ENCODE measurements around the gene PLXNC1.

The PLXNC1 gene

GRCh38 chr12:94145191-94145983 lies 3.0 kb upstream of the PLXNC1 start:
- Histone ChIP-seq H3K27me3 (ENCODE audit: control insufficient read depth in 5 of 5, insufficient read depth in 4 of 5, low read length in 5 of 5) (peaks cover 10 to 24% (median 19%) of the 10 kb centered on the region in 5 donors), H3K36me3 (ENCODE audit: control insufficient read depth in 5 of 5, insufficient read depth in 5 of 5, low read length in 5 of 5) (no peaks in the 10 kb centered on the region), H3K9me3 (ENCODE audit: control insufficient read depth in 5 of 5, low read length in 5 of 5) (no peaks in the 10 kb centered on the region), H3K9ac (ENCODE audit: low read length in 5 of 5) (no peak overlapping the region), H3K27ac (ENCODE audit: low read depth, low read length) (no peak overlapping the region), H3K4me3 (ENCODE audit: low read depth in 1 of 5, low read length in 5 of 5) (no peak overlapping the region), H3K4me1 (ENCODE audit: control insufficient read depth in 5 of 5, insufficient read depth in 5 of 5, low read length in 5 of 5) (peaks cover 0 to 29% (median 22%) of the 10 kb centered on the region in 5 donors)

DNA sequence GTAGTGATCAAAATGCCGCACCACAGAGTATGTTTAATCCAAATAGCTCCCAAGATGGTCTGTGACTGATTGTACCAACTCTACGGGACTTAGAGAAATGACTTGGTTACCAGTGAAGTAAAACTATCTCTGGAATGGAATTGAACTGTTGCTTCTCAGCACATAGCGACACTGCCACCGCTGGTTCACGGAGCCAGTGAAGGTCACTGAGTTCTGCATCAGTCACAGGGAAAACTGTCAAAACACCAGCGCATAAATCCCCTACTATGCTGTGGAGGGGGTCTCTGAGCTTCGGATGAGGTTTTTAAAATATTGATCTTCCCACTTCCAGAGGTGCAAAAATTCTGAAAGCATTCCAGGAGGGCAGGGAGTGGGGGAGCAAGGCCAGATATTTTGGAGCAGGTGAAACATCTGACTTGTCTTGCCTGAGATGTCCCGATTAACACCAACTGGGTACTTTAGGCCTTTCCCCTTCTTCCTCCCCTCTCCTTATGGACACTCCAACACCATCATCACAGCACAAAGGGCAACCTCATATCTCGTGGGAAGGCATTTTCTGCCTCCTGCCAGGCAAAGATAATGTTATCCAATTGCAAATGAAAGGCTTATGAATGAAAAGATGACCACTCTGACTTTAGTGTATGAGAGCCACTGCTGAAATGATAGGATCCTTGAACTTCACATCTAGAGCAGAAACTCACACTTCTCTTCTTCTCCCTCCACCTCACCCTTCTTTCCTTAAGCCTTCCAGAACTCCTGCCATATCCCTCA lies 2.0 kb upstream of the PLXNC1 start:
- no peaks in the 10 kb centered on the region for H3K36me3 ChIP-seq (ENCODE audit: control insufficient read depth in 5 of 5, insufficient read depth in 5 of 5, low read length in 5 of 5)
- peaks cover 0 to 36% (median 27%) of the 10 kb centered on the region in 5 donors for H3K4me1 ChIP-seq (ENCODE audit: control insufficient read depth in 5 of 5, insufficient read depth in 5 of 5, low read length in 5 of 5)
- H3K9me3 ChIP-seq (ENCODE audit: control insufficient read depth in 5 of 5, low read length in 5 of 5) = no peaks in the 10 kb centered on the region
- H3K9ac ChIP-seq (ENCODE audit: low read length in 5 of 5) = no peak overlapping the region
- no peak overlapping the region for H3K27ac ChIP-seq (ENCODE audit: low read depth, low read length)
- H3K27me3 ChIP-seq (ENCODE audit: control insufficient read depth in 5 of 5, insufficient read depth in 4 of 5, low read length in 5 of 5) = peaks cover 13 to 24% (median 22%) of the 10 kb centered on the region in 5 donors
- H3K4me3 ChIP-seq (ENCODE audit: low read depth in 1 of 5, low read length in 5 of 5) = no peak overlapping the region

GRCh38 chr12:94147387-94147990 lies 888 bp upstream of the PLXNC1 start:
- no peak overlapping the region for H3K9ac ChIP-seq (ENCODE audit: low read length in 5 of 5)
- no peaks in the 10 kb centered on the region for H3K9me3 ChIP-seq (ENCODE audit: control insufficient read depth in 5 of 5, low read length in 5 of 5)
- peaks cover 13 to 28% (median 24%) of the 10 kb centered on the region in 5 donors for H3K27me3 ChIP-seq (ENCODE audit: control insufficient read depth in 5 of 5, insufficient read depth in 4 of 5, low read length in 5 of 5)
- peak overlapping the region in 4 of 5 donors; percentile 52 to 81 (median 64) for H3K4me3 ChIP-seq (ENCODE audit: low read depth in 1 of 5, low read length in 5 of 5)
- H3K36me3 ChIP-seq (ENCODE audit: control insufficient read depth in 5 of 5, insufficient read depth in 5 of 5, low read length in 5 of 5) = no peaks in the 10 kb centered on the region
- H3K4me1 ChIP-seq (ENCODE audit: control insufficient read depth in 5 of 5, insufficient read depth in 5 of 5, low read length in 5 of 5) = peaks cover 0 to 40% (median 27%) of the 10 kb centered on the region in 5 donors
- H3K27ac ChIP-seq (ENCODE audit: low read depth, low read length) = no peak overlapping the region

DNA sequence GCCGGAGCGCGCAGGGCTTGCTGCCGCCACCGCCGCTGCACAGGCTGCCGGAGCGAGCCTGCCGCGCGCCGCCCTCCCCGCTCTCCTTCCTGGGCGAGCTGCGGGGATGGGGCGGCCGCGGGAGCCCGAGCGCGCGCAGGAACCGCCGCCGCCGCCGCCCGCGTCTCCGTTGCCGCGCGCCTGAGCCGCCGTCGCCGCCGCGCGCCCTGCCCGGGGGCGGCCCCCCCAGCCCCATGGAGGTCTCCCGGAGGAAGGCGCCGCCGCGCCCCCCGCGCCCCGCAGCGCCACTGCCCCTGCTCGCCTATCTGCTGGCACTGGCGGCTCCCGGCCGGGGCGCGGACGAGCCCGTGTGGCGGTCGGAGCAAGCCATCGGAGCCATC lies 352 bp downstream of the PLXNC1 start:
- Histone ChIP-seq H3K9ac (ENCODE audit: low read length in 5 of 5) (peak overlapping the region in 2 of 5 donors; percentile 12 to 47), H3K27ac (ENCODE audit: low read depth, low read length) (no peak overlapping the region), H3K27me3 (ENCODE audit: control insufficient read depth in 5 of 5, insufficient read depth in 4 of 5, low read length in 5 of 5) (peaks cover 13 to 25% (median 24%) of the 10 kb centered on the region in 5 donors), H3K9me3 (ENCODE audit: control insufficient read depth in 5 of 5, low read length in 5 of 5) (no peaks in the 10 kb centered on the region), H3K4me3 (ENCODE audit: low read depth in 1 of 5, low read length in 5 of 5) (peak overlapping the region in 4 of 5 donors; percentile 63 to 81 (median 69)), H3K4me1 (ENCODE audit: control insufficient read depth in 5 of 5, insufficient read depth in 5 of 5, low read length in 5 of 5) (peaks cover 0 to 40% (median 27%) of the 10 kb centered on the region in 5 donors), H3K36me3 (ENCODE audit: control insufficient read depth in 5 of 5, insufficient read depth in 5 of 5, low read length in 5 of 5) (no peaks in the 10 kb centered on the region)

DNA sequence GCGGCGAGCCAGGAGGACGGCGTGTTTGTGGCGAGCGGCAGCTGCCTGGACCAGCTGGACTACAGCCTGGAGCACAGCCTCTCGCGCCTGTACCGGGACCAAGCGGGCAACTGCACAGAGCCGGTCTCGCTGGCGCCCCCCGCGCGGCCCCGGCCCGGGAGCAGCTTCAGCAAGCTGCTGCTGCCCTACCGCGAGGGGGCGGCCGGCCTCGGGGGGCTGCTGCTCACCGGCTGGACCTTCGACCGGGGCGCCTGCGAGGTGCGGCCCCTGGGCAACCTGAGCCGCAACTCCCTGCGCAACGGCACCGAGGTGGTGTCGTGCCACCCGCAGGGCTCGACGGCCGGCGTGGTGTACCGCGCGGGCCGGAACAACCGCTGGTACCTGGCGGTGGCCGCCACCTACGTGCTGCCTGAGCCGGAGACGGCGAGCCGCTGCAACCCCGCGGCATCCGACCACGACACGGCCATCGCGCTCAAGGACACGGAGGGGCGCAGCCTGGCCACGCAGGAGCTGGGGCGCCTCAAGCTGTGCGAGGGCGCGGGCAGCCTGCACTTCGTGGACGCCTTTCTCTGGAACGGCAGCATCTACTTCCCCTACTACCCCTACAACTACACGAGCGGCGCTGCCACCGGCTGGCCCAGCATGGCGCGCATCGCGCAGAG lies 873 bp downstream of the PLXNC1 start:
- H3K27ac ChIP-seq (ENCODE audit: low read depth, low read length) = no peak overlapping the region
- H3K4me1 ChIP-seq (ENCODE audit: control insufficient read depth in 5 of 5, insufficient read depth in 5 of 5, low read length in 5 of 5) = peaks cover 0 to 40% (median 27%) of the 10 kb centered on the region in 5 donors
- H3K9me3 ChIP-seq (ENCODE audit: control insufficient read depth in 5 of 5, low read length in 5 of 5) = no peaks in the 10 kb centered on the region
- H3K9ac ChIP-seq (ENCODE audit: low read length in 5 of 5) = peak overlapping the region in 3 of 5 donors; percentile 12 to 47 (median 23)
- peak overlapping the region in 4 of 5 donors; percentile 63 to 81 (median 69) for H3K4me3 ChIP-seq (ENCODE audit: low read depth in 1 of 5, low read length in 5 of 5)
- peaks cover 13 to 25% (median 23%) of the 10 kb centered on the region in 5 donors for H3K27me3 ChIP-seq (ENCODE audit: control insufficient read depth in 5 of 5, insufficient read depth in 4 of 5, low read length in 5 of 5)
- no peaks in the 10 kb centered on the region for H3K36me3 ChIP-seq (ENCODE audit: control insufficient read depth in 5 of 5, insufficient read depth in 5 of 5, low read length in 5 of 5)

DNA sequence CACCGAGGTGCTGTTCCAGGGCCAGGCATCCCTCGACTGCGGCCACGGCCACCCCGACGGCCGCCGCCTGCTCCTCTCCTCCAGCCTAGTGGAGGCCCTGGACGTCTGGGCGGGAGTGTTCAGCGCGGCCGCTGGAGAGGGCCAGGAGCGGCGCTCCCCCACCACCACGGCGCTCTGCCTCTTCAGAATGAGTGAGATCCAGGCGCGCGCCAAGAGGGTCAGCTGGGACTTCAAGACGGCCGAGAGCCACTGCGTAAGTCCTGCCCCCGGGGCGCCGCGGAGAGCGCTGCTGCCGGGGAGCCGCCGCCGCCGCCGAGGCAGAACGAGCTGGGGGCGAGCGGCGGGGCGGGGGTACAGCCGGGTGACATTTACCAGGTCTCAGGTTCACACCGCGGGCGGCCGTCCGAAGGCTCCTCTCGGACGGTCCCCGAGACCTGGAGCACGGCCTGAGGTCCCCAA lies 1.4 kb downstream of the PLXNC1 start:
- Histone ChIP-seq H3K9ac (ENCODE audit: low read length in 5 of 5) (peak overlapping the region in 2 of 5 donors; percentile 12 to 23), H3K36me3 (ENCODE audit: control insufficient read depth in 5 of 5, insufficient read depth in 5 of 5, low read length in 5 of 5) (no peaks in the 10 kb centered on the region), H3K4me3 (ENCODE audit: low read depth in 1 of 5, low read length in 5 of 5) (peak overlapping the region; percentile 63 to 81 (median 68)), H3K4me1 (ENCODE audit: control insufficient read depth in 5 of 5, insufficient read depth in 5 of 5, low read length in 5 of 5) (peaks cover 0 to 40% (median 27%) of the 10 kb centered on the region in 5 donors), H3K27ac (ENCODE audit: low read depth, low read length) (no peak overlapping the region), H3K27me3 (ENCODE audit: control insufficient read depth in 5 of 5, insufficient read depth in 4 of 5, low read length in 5 of 5) (peaks cover 13 to 25% (median 23%) of the 10 kb centered on the region in 5 donors), H3K9me3 (ENCODE audit: control insufficient read depth in 5 of 5, low read length in 5 of 5) (no peaks in the 10 kb centered on the region)

DNA sequence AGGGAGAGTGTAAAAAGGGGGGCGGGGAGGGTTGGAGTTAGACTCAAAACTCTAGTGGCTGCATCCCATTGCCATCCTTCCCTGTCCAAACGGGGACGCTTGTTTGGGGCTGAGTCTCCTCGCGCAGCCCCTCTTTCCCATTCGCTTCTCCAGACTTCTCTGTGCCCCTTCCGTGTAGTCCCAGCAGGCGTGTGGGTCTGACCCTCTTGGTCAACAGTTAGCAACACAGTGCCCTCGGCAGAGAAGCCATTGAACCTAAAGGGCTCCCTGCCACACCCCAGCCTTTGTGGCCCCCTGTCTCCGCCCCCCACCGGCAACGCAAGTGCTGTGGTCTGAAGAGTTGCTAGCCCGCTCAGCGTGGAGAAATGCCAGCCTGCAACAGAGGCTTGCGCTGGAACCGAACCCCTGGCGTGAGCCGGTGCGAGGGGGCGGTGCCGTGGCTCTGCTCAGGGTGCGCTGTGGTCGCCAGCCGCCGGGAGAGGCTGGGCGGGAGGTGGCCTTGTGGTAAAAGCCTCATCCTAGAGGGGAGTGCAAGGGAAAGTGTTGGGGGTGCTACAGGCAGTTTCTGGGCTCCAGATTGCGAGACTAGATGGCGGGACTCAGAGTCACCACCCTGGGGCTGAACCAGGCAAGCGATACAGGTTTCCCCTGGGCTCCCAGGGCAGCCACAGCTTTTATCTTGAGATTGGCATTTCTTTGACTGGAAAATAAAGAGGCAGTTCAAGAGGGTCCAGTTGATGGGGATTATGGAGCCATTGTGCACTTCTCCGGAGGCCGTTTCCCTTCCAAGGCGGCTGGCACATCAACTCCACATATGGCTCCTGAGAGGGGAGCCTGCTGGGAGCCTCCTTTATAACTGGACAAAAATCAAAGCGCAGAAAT lies 2.1 kb downstream of the PLXNC1 start:
- peaks cover 0 to 37% (median 27%) of the 10 kb centered on the region in 5 donors for H3K4me1 ChIP-seq (ENCODE audit: control insufficient read depth in 5 of 5, insufficient read depth in 5 of 5, low read length in 5 of 5)
- no peaks in the 10 kb centered on the region for H3K9me3 ChIP-seq (ENCODE audit: control insufficient read depth in 5 of 5, low read length in 5 of 5)
- no peak overlapping the region for H3K27ac ChIP-seq (ENCODE audit: low read depth, low read length)
- H3K4me3 ChIP-seq (ENCODE audit: low read depth in 1 of 5, low read length in 5 of 5) = peak overlapping the region; percentile 63 to 81 (median 68)
- H3K36me3 ChIP-seq (ENCODE audit: control insufficient read depth in 5 of 5, insufficient read depth in 5 of 5, low read length in 5 of 5) = no peaks in the 10 kb centered on the region
- peak overlapping the region in 1 of 5 donors; percentile 23 for H3K9ac ChIP-seq (ENCODE audit: low read length in 5 of 5)
- H3K27me3 ChIP-seq (ENCODE audit: control insufficient read depth in 5 of 5, insufficient read depth in 4 of 5, low read length in 5 of 5) = peaks cover 13 to 25% (median 23%) of the 10 kb centered on the region in 5 donors

DNA sequence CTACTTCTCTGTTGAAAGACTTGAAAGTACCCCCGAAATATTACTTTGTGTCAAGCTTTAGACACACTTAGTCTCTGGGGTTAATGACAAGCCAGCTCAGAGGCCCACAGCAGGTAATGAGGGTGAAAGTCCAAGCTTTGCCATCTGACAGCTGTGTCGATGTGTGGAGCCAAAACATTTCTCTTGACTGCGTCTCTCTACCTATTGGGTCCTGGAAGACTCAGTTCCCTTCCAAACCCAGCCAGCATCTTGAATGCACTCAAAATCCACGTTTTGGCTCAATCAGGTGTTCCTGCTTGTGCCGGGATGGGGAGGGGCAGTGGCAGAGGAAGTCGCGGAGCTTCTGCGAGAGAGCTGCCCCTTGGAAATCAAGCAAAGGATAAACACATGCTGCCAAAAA lies 3.2 kb downstream of the PLXNC1 start:
- peaks cover 0 to 34% (median 27%) of the 10 kb centered on the region in 5 donors for H3K4me1 ChIP-seq (ENCODE audit: control insufficient read depth in 5 of 5, insufficient read depth in 5 of 5, low read length in 5 of 5)
- peaks cover 13 to 24% (median 20%) of the 10 kb centered on the region in 5 donors for H3K27me3 ChIP-seq (ENCODE audit: control insufficient read depth in 5 of 5, insufficient read depth in 4 of 5, low read length in 5 of 5)
- H3K36me3 ChIP-seq (ENCODE audit: control insufficient read depth in 5 of 5, insufficient read depth in 5 of 5, low read length in 5 of 5) = no peaks in the 10 kb centered on the region
- no peak overlapping the region for H3K27ac ChIP-seq (ENCODE audit: low read depth, low read length)
- no peak overlapping the region for H3K4me3 ChIP-seq (ENCODE audit: low read depth in 1 of 5, low read length in 5 of 5)
- H3K9ac ChIP-seq (ENCODE audit: low read length in 5 of 5) = no peak overlapping the region
- no peaks in the 10 kb centered on the region for H3K9me3 ChIP-seq (ENCODE audit: control insufficient read depth in 5 of 5, low read length in 5 of 5)

Measured in subcutaneous abdominal adipose tissue (tissue), 5 donors.